Measurements from ENCODE around the gene THBS3.

- TF ChIP-seq POLR2A (IDR thresholded peaks at IDR 0.05) (peak; percentile 59), POLR2AphosphoS5 (IDR thresholded peaks at IDR 0.05) (peak; percentile 40)
These were observed 1.0 kb upstream of the THBS3 start, which contains the start of gene MTX1 for GRCh38 chr1:155208541-155209311.
